Progenitor cell of endocrine pancreas (in vitro differentiated cells): ENCODE measurements around the gene SNX30. TPM values are rescaled to one million over a fixed set of nuclear protein-coding genes. Genes with fewer than 3 reads are reported as not detected.

Source experiments
- DNase-seq: peaks from one replicate; pipeline ENCODE4 v3.0.0; 2021; ENCODE audit warnings: low spot score; ENCODE audit not compliant: unreplicated experiment
- H3K27ac Mint-ChIP-seq: 2 replicates; pipeline ENCODE4 v1.8.0; 2021; ENCODE audit warnings: mild to moderate bottlenecking, moderate library complexity, mixed read lengths
- H3K27me3 Mint-ChIP-seq: 2 replicates; pipeline ENCODE4 v1.8.0; 2021; ENCODE audit warnings: mixed read lengths
- H3K36me3 Mint-ChIP-seq: 2 replicates; pipeline ENCODE4 v1.8.0; 2022; ENCODE audit warnings: mixed read lengths; ENCODE audit not compliant: insufficient read depth
- H3K4me1 Mint-ChIP-seq: 2 replicates; pipeline ENCODE4 v1.8.0; 2021; ENCODE audit warnings: low read depth, mixed read lengths
- H3K4me3 Mint-ChIP-seq: 2 replicates; pipeline ENCODE4 v1.8.0; 2021; ENCODE audit warnings: low read depth, mild to moderate bottlenecking, moderate library complexity, mixed read lengths
- H3K9me3 Mint-ChIP-seq: 2 replicates; pipeline ENCODE4 v1.8.0; 2021; ENCODE audit warnings: low read depth, mixed read lengths
- total RNA-seq: library from RNA; stranded (reverse); gene quantifications from 2 replicates; pipeline ENCODE4 v1.2.1, GENCODE V29; 2021
- TF ChIP-seq, protein P1 (sequence below): fragments of 200-600 bp; sonication (generic); IDR thresholded peaks from one replicate; pipeline ENCODE4 v1.5.0; 2021; ENCODE audit warnings: antibody characterized with exemption, mild to moderate bottlenecking; ENCODE audit not compliant: unreplicated experiment

SNX30 gene
- total RNA-seq, 1 donor from 2014 or later, result 13.4 TPM

DNA sequence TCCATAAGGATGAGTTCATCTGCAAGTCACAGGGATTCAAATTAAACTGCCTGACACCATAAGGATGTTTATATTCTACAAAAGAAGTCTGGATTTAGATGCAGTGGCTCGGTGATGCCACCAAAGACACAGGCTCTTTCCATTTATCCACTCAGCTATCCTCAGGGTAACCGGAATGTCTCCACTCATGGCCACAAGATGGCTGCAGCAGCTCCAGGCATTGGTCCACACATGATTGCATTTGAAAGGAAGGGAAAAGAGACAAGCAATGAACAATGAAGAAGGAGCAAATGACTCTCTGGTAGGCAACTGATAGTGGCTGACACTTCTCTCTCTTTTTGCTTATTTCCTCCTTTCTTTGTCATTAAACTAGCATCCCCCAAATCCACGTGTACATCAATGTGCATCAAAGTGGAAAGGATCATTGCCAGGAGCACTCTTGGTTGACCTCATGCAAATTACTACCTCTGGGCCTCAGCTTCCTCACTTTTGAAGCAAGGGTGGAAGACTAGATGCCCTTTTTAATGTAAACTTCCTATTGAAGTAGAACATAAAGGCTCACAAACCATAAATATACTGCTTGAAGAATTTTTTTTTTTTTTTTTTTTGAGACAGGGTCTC is 7.2 kb upstream of the SNX30 start:
- H3K4me3 Mint-ChIP-seq, result no peak overlapping the region
- DNase-seq, result no peak
- no peaks in the 10 kb centered on the region for H3K4me1 Mint-ChIP-seq
- TF ChIP-seq, protein P1, sequence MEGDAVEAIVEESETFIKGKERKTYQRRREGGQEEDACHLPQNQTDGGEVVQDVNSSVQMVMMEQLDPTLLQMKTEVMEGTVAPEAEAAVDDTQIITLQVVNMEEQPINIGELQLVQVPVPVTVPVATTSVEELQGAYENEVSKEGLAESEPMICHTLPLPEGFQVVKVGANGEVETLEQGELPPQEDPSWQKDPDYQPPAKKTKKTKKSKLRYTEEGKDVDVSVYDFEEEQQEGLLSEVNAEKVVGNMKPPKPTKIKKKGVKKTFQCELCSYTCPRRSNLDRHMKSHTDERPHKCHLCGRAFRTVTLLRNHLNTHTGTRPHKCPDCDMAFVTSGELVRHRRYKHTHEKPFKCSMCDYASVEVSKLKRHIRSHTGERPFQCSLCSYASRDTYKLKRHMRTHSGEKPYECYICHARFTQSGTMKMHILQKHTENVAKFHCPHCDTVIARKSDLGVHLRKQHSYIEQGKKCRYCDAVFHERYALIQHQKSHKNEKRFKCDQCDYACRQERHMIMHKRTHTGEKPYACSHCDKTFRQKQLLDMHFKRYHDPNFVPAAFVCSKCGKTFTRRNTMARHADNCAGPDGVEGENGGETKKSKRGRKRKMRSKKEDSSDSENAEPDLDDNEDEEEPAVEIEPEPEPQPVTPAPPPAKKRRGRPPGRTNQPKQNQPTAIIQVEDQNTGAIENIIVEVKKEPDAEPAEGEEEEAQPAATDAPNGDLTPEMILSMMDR, result no peak
- H3K36me3 Mint-ChIP-seq, result no peaks in the 10 kb centered on the region
- no peaks in the 10 kb centered on the region for H3K9me3 Mint-ChIP-seq
- H3K27me3 Mint-ChIP-seq, result no peaks in the 10 kb centered on the region
- no peak overlapping the region for H3K27ac Mint-ChIP-seq

DNA sequence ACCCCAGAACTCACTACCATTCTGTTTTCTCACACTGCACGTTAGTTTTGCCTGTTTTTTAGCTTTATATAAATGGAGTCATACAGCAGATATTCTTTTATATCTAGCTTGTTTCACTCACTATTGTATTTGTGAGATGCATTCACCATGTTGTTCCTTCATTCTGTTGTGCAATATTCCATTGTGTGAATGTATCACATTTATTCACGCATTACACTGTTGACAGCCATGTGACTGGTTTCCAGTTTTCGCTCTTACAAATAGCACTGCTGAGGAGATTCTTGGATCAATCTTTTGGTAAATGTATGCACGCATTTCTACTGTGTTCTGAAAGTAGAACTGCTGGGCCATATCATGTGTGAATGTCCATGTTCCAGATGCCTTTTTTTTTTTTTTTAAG is 6.4 kb upstream of the SNX30 start:
- H3K9me3 Mint-ChIP-seq, result no peaks in the 10 kb centered on the region
- no peak overlapping the region for H3K27ac Mint-ChIP-seq
- H3K27me3 Mint-ChIP-seq, result no peaks in the 10 kb centered on the region
- H3K4me3 Mint-ChIP-seq, result no peak overlapping the region
- H3K36me3 Mint-ChIP-seq, result no peaks in the 10 kb centered on the region
- no peak for DNase-seq
- H3K4me1 Mint-ChIP-seq, result no peaks in the 10 kb centered on the region
- TF ChIP-seq, protein P1, result no peak

DNA sequence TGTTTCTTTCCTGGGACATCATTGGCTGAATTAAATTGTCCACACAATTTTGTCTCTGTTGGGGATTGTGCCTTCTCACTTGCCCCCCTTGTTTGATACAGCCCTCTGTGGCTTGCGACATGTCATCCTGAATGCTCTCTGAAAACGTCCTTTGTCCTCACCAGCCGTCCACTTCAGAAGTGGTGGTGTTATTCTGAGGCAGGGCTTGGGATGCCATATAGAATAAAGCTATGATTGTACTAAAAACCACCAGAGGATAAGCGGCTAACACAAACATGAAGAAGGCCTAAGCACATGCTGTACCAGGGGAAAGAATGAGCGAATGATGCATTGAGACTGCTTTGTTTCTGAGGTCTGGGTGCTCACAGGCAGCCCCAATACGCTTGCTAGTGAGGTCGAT is 3.5 kb upstream of the SNX30 start:
- Mint-ChIP-seq H3K27ac (no peak overlapping the region), H3K4me3 (no peak overlapping the region), H3K9me3 (no peaks in the 10 kb centered on the region), H3K4me1 (peaks cover 11% of the 10 kb centered on the region), H3K27me3 (no peaks in the 10 kb centered on the region), H3K36me3 (no peaks in the 10 kb centered on the region)
- DNase-seq, result no peak
- TF ChIP-seq, protein P1, result no peak

DNA sequence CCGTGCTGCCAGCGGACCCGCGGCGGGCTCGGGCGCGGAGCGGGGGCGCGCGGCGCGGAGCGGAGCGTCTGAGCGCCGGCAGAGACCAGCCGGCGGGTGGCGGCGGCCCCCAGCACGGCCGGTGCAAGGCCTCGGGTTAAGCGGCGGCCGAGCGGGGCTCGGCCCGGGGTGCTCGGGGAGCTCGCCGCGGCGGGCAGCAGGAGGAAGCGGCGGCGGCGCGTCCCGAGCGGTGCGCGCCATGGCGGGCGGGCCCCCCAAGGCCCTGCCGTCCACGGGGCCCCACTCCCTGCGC is 150 bp downstream of the SNX30 start:
- H3K27ac Mint-ChIP-seq, result no peak overlapping the region
- H3K4me1 Mint-ChIP-seq, result peaks cover 22% of the 10 kb centered on the region
- H3K9me3 Mint-ChIP-seq, result no peaks in the 10 kb centered on the region
- no peak for DNase-seq
- no peak overlapping the region for H3K4me3 Mint-ChIP-seq
- H3K36me3 Mint-ChIP-seq, result no peaks in the 10 kb centered on the region
- TF ChIP-seq, protein P1, result no peak
- no peaks in the 10 kb centered on the region for H3K27me3 Mint-ChIP-seq

DNA sequence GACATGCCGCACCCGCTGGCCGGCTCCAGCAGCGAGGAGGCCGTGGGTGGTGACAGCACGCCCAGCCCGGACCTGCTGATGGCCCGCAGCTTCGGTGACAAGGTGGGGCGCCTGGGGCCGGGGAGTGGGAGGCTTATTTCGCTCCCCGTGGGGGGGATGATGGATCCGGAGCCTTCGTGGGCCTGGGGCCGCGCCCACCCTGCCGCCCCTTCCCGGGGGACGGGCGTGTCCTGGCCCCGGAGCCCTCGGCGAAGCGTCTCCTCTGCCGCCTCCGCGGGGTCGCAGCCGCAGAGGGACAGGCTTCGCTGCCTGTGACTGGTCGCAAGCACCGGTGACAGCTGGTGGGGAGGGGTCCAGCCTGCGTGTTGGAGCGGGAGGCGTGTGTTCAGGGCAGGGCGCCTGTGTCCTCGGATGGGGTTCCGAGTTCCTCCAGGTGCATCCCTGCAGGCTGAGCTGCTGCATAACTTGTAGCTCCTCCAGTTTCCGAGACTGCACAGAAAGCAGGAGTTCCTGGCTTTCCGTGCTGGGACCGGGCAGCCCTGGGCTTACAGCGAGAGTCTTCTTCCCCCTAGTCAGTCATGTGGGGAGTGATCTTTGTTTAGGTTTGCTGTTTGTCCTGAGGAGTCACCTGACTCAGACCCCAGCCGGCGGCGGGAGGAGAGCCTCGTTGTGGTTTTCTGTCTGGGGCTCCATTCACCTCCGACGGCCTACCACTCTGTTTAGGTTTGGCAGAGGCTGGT is 666 bp downstream of the SNX30 start:
- H3K4me1 Mint-ChIP-seq, result peaks cover 22% of the 10 kb centered on the region
- peak; percentile 36 for DNase-seq
- H3K27me3 Mint-ChIP-seq, result no peaks in the 10 kb centered on the region
- TF ChIP-seq, protein P1, result no peak
- H3K9me3 Mint-ChIP-seq, result no peaks in the 10 kb centered on the region
- peak overlapping the region; percentile 82 for H3K4me3 Mint-ChIP-seq
- H3K36me3 Mint-ChIP-seq, result no peaks in the 10 kb centered on the region
- peak overlapping the region; percentile 79 for H3K27ac Mint-ChIP-seq
